HL-60 (cell line): ENCODE measurements around the gene BEST2.
A peak's percentile ranks its signal among the peaks of the same experiment; 100 is the strongest.

ENCODE experiments used
- CTCF ChIP-seq: IDR thresholded peaks from one replicate; pipeline ENCODE4 v1.5.1; 2011; ENCODE audit warnings: low read length, control low read depth, inconsistent platforms; ENCODE audit not compliant: insufficient read depth
- SPI1 ChIP-seq: IDR thresholded peaks from 2 replicates; pipeline ENCODE4 v1.6.1; 2012; ENCODE audit warnings: low read depth, mild to moderate bottlenecking, borderline replicate concordance

- TF ChIP-seq CTCF (peak; percentile 59), SPI1 (no peak)
These were observed 25.8 kb downstream of the BEST2 start for GRCh38 chr19:12777217-12778016.
